Fibroblast of skin of back (primary cell): ENCODE measurements around the gene PCNX1.
A peak's percentile ranks its signal among the peaks of the same experiment; 100 is the strongest.
"Not testable (repeated sequence)": the region's sequence is repeated elsewhere in the genome, so short reads cannot be mapped to it uniquely, and the experiment has no call there.

Source experiments
- DNase-seq: peaks from one replicate; pipeline ENCODE4 v3.0.0-alpha.2; 2013

The PCNX1 gene

DNA sequence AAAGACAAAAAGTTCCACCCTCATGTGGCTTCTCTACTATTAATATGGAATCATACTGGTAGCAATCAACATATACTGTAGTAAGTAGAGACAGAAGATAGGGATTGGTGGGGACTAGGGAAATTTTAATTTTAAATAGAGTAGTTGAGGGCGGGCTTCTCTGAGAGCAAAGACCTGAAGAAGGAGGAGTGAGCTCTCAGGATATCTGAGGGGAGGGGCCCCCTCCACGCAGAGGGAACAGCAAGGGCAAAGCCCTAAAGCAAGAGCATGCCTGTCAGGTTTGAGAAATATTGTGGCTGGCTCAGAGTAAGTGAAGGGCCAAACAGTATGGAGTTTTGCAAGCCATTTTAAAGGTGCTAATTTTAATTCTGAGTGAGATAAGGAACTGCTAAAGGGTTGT lies 64.3 kb downstream of the PCNX1 start:
- DNase-seq, result no peak

DNA sequence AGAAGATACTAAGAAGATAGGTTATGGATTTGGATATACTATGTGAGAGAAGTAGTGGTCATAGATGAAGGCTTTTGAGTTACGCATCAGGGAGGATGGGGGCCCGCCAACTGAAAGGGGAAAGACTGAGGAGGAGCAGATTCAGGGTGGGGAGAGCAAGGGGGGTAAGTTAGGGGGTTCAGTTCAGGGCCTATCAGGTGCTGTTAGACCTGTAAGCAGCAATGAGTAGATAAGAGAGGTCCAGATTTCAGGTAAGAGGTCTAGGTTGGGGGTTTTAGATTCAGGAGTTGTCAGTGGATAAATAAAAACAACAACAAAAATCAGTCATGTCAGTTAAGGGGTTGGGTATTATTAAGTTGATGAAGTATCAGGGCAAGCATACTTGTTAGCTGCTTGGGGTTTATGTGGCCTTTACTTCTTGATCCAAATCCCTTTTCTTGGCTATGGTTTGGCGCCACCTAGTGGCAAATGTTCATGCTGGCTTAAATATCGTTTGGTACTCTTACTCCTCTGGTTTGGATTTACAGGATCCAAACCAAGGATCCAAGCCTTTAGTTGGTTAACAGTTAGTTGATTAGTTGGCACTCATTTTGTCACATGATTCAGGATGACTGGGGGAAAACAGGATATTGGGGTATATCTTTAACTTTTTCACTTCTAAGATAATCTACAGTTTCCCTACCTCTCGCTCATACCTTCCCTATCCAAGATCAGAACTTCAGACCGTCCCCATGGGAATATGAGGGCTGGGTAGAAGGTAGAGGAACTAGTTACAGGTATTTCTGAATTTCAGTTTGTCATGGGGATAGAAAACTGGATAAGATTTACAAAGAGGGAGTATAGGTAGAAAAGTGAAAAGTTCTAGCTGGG lies 65.1 kb downstream of the PCNX1 start:
- peak; percentile 79 for DNase-seq

DNA sequence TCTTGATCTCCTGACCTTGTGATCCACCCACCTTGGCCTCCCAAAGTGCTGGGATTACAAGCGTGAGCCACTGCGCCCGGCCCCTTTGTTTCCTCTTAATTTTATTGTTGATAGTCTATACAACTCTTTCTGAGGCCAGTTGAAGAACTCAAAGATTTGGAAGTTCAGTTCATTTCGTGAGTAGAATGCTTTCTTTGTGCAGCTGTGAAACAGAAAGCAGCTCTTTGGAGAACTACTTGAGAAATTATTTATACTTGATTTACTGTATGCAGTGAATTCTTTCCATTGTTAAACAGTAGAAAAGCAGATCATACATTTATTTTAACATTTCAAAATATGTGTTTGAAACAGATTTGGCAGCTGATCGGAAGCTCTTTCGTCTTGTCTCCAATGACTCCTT lies 69.3 kb downstream of the PCNX1 start:
- no peak for DNase-seq

DNA sequence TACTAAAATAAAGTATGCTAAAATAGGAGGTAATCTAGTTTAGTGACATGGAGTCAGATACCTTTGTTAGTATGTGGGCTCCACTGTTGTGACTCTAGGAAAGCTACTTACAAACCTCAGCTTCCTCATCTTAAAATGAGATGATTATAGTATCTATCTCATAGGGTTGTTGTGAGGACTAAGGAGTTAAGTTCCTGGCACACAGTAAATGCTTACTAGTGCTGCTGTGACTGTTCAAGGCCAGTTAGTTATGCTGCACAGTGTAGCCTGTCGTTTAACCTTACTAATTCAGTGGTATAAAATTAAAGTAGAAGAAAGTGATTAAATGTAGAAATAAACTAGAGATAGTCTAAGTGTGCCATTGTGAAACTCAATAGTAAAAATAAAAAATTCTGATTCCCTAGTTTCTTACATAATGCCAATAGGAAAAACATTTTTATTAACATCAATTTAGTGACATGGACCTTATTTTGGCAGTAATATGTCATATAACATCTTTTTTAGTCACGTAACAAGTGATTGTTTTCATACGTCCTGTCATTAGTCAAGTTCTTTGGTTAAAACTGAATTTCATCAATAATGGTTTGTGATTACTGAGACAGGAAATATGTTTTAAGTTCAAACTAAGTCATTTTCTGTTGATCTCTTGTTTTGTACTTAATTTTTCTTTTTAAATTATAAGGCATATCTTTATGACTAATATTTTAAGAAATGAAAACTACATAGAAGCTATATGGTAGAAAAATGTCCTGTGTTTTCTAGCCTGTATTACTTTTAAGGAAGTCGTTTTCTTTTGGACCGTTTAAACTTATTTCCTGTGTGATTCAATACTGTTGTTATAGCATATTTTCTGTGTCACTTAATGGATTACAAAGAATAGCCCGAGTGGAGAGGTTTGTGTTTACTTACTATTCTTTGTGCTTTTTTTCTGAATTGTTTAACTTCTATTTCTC lies 74.0 kb downstream of the PCNX1 start:
- DNase-seq, result peak; percentile 27

DNA sequence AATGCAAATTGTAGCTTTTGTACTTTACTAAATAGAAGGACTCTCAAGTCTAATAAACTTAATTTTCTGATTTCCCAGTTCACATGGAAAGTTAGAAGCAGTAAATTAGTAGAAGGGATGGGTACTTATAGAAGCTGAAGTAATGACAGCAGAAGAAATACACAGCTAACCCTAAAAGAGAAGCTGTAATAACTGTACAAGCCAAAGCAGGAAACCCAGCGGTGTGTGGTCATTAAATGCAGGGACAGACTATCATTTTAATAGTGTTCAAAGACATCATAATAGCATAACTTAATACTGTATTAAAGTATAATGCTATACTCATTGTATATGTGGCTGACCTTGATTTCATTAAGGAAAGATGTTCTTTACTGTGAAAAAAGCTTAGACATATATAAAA lies 74.9 kb downstream of the PCNX1 start:
- no peak for DNase-seq

DNA sequence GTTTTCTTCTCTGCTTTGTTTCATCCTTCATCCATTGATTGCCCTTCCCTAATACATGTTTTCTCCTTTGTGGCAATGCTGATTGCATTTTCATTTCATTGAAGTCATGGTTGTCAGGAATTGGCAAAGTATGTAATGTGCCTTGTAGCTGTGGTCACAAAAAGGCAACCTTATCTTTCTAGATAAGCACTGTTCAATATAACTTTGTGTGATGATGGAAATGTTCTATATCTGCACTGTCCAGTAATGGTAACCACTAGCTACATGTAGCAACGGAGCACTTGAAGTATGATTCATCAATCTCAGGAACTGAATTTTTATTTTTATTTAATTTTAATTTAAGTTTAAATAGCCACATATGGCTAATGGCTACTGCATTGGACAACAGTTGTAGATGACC lies 79.8 kb downstream of the PCNX1 start:
- DNase-seq, result no peak

DNA sequence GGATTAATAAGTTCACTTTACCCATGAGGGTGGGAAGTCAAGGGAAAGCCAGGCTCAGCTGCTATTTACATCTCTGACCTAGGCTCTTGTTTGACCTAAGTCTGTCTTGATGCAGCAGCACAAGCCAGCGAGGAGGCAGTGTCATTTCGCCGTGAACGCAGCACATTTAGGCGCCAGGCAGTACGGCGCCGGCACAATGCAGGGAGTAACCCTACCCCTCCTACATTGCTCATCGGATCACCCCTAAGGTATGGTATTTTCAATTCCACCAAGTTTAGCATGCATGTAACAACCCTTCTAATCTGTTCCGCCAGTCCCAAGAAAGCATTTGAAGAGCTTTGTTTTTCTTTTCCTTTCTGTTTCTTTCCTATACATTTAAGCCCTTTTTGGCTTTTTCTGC lies 81.2 kb downstream of the PCNX1 start:
- DNase-seq, result no peak

DNA sequence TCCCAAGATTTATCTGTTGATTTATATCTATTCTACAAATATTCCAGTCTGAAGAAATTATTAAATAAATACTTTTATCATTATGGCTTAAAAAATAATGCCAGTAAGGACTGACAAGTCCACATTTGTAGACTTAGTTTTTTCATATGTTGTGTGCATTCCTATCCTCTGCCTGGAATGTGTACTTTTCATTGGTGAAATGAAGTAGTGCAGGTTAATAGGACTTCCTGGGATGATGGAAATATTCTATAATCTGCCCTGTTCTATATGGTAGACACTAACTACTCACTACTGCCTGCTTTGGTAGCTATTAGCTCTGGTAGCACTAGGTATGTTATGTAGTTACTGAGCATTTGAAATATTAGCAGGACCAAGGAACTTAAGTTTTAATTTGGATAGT lies 86.7 kb downstream of the PCNX1 start:
- DNase-seq, result no peak

DNA sequence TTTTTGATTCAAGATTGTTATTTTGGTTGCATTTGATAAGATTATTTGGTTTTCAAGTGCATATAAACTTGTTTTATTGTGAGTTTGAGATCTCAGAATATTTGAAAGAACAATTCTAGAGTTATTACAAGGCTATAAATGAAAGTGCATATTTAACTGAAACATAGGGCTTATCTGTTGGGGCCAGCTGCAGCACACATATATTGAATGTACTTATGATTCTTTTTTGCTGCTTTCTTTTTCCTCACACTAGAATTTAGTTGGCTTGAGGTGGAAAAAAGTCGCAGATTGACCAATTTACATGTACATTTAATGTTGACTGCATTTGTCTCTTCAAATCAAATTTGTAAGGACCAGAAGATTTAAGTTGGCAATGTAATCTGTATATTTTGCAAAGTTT lies 88.0 kb downstream of the PCNX1 start:
- DNase-seq, result no peak

DNA sequence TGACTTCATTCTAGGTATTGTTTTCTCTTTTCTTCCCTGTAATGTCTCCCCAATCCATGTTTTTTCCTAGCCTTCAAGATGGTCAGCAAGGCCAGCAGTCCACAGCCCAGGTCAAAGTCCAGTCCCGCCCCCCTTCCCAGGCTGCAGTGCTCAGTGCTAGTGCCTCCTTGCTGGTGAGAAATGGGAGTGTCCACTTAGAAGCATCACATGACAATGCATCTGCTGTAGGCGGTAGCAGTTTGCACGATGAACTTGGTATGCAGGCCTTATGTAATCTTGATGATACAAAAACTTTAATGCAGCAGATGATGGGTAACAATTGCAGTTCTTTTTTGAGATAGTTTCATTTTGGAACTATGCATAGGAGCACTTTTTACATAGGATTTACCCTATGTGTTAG lies 88.4 kb downstream of the PCNX1 start:
- DNase-seq, result no peak

DNA sequence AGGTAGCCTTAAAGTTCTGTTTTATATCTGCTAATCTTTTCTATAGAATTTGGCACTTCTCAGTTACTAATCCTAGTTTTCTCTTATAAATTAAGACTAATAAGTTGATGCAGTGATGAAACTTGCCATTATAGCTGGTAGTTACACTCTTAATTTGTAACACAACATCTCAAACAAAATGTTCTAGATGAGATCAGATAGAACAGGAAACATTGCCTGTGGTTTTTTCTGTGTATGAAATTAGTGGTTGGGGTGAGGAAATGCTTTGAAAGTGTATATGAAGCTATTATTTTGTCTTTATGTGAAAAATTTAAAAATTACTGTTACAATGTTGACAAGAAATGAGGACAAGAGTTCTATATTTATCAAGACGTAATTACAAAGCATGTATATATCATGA lies 91.9 kb downstream of the PCNX1 start:
- no peak for DNase-seq

DNA sequence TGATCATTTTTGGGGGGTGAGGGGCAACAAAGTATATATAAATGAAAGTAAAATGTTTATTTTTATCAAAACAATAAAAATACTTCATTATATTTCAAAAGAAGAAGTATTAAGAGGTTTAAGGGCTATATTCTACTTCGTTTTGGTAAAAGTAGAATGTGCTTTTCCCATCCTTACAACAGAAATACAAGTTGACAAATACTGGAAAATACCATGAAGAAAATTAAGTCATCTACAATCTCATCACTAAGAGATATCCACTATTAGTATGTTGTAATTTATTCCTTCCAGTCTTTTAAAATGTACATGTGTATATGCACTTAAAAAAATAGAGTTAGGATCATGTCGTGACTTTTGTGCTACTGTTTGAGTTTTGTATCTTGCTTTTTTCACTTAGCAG lies 92.8 kb downstream of the PCNX1 start:
- no peak for DNase-seq

DNA sequence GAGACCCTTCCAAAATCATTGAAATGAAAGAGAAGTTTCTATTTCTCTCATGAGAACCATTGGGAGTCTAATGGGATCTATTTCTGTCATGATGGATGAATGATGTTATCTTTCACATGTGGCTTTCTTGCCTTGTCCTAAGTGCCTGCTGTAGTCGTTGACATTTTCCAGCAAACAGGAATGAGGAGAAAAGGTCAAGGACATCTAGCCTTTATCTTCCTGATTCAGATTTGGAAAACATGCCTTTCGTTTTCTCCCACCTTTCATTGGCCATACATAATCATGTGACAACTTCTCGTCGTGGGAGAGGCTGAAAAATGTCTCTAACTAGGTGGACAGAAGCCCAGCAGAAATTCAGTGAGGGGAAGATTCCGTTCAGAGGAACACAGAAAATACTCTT lies 94.5 kb downstream of the PCNX1 start:
- DNase-seq, result no peak

DNA sequence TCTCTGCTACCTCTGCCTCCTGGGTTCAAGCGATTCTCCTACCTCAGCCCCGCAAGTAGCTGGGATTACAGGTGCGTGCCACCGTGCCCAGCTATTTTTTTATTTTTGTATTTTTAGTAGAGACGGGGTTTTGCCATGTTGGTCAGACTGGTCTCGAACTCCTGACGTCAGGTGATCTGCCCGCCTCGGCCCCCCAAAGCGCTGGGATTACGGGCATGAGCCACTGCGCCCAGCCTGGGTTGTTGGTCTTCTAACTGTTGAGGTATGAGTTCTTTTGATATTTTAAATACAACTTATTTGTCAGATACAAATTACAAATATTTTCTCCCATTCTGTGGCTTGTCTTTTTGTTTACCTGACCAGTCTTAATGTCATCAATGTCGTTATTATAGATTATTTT lies 95.9 kb downstream of the PCNX1 start:
- DNase-seq, result no peak

DNA sequence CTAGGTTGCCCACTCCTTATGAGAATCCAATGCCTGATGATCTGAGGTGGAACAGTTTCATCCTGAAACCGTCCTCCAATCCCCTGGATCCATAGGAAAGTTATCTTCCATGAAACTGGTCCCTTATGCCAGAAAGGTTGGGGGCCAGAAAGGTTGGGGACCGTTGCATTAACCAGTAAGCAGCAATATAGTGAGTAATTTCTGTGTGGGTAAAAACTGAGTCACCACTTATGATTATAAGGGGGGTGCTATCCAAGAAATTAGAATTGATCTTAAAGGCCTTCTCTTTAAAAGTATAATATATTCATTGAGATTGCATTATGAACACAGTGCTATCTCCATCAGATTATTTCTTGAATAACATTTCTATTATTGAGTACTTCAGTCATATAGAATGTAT lies 97.2 kb downstream of the PCNX1 start:
- peak; percentile 20 for DNase-seq

DNA sequence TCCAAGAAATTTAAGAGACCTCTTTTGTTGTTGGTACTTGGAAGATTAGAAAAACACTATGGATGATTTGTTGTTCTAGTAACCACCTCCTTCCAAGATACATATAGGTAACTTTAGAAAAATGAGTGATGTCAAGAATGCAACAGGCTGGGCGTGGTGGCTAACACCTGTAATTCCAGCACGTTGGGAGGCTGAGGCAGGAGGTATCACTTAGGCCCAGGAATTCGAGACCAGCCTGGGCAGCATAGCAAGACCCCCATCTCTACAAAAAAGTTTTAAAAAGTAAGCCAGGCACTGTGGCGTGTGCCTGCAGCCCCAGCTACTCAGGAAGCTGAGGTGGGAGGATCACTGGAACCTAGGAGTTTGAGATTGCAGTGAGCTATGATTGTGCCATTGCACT lies 97.8 kb downstream of the PCNX1 start:
- DNase-seq, result no peak

DNA sequence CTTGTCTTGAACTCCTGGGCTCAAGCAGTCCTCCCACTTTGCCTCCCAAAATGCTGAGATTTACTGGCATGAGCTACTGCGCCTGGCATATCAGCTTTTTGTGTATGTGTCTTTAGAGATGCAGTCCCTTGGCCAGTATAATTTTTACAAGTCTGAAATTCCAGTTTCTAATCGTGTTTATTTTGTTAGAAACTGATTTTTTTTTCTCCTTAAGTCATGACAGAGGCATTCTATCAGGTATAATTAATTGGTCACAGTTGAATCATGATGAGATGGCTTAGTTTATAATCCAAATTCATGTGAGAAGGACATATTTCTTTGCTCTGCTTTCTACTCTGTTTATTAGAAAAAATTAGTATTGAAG lies 98.9 kb downstream of the PCNX1 start:
- no peak for DNase-seq

DNA sequence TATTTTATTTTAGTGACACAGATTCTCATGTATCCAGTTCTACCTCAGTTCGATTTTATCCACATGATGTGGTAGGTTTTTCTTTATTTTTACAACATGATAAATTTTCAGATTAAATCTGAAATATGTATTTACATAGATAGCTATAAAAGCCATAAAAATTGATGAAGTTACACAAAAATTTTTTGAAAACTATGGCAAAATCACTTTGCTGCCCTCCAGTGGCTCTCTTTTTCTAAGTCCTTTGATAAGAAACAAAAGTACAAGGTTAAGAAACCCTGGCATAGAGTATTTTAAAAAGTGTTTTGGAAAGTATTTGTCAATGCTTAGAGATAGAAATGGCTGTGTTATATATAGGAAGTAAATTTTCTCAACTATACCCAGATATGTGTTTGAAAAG lies 104.2 kb downstream of the PCNX1 start:
- DNase-seq, result no peak

DNA sequence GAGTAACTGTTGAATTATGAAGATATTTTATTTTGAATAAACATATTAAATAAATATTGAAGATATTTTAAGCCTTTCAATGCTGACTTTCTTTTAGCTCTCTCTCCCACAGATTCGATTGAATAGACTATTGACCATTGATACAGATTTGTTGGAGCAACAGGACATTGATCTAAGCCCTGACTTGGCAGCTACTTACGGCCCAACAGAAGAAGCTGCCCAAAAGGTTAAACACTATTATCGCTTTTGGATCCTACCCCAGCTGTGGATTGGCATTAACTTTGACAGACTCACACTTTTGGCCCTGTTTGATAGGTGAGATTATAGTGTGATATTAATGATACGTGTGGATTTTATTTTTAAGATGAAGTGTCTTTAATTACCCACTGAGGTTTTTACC lies 105.6 kb downstream of the PCNX1 start:
- no peak for DNase-seq

DNA sequence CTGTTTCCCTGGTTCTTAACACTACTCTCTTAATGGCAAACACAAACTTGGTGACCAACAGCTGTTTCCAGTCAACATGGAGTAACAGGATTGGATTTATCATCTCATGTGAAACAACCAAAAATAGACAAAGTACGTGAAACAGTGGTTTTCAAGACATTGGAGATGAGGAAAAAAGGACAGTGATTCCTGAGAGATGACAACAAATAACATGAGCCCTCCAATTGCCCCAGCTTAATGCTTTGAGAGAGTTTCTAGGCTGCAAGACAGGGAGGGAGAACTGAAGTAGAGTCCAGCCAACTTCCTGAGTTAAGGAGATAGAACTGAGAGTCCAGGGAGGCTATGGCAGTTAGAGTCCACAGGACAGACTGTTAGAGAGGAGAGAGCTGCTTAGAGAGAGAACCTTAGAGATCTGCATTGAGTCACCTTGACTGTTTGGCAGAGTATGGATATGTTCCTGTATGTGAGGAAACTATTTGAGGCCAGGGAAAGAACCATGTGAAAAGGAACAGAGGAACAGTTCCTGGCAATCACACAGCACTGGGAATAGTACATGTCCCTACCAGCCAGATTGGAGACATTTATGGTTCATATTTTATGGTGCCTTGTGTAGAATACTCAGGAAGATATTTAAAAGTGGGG lies 106.4 kb downstream of the PCNX1 start:
- DNase-seq, result no peak

DNA sequence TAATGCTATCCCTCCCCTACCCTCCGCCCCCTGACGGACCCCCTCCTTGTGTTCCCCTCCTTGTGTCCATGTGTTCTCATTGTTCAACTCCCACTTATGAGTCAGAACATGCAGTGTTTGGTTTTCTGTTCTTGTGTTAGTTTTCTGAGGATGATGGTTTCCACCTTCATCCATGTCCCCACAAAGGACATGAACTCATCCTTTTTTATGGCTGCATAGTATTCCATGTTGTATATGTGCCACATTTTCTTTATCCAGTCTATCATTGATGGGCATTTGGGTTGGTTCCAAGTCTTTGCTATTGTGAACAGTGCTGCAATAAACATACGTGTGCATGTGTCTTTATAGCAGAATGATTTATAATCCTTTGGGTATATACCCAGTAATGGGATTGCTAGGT lies 112.7 kb downstream of the PCNX1 start:
- not testable (repeated sequence) for DNase-seq

DNA sequence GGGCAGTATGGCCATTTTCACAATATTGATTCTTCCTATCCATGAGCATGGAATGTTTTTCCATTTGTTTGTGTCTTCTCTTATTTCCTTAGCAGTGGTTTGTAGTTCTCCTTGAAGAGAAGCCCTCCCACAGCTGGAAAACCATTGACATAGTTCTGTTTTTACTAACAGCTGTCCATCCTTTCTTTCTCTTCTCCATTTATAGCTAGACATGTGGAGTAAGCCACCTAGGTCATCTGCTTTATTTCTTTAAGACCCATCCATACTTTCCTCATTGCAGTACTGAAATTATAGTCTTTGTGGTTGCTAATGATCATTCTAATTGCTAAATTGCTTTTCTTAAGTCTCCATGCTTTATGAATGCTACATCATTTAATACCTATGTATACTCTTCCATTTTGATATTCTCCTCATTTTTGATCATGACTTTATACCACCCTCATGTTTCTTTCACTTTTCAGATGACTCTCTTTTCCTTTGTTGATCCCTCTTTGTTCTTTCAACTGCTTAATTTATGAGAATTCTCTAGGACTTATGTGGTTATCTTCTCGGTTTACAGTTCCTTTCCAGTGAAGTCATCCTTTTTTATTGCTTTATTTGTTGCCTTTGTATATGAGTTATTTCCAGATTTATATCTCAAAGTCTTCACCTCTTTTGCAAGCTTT lies 114.2 kb downstream of the PCNX1 start:
- peak; percentile 52 for DNase-seq
